ENCODE data around the gene SNURF.

Gene SNURF

GRCh38 chr15:24976932-24977331 is 22.1 kb downstream of the SNURF start:
- TF ChIP-seq, protein P1, sequence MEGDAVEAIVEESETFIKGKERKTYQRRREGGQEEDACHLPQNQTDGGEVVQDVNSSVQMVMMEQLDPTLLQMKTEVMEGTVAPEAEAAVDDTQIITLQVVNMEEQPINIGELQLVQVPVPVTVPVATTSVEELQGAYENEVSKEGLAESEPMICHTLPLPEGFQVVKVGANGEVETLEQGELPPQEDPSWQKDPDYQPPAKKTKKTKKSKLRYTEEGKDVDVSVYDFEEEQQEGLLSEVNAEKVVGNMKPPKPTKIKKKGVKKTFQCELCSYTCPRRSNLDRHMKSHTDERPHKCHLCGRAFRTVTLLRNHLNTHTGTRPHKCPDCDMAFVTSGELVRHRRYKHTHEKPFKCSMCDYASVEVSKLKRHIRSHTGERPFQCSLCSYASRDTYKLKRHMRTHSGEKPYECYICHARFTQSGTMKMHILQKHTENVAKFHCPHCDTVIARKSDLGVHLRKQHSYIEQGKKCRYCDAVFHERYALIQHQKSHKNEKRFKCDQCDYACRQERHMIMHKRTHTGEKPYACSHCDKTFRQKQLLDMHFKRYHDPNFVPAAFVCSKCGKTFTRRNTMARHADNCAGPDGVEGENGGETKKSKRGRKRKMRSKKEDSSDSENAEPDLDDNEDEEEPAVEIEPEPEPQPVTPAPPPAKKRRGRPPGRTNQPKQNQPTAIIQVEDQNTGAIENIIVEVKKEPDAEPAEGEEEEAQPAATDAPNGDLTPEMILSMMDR (IDR thresholded peaks at IDR 0.05; ENCODE audit: low read depth, low read length), result no peak

GRCh38 chr15:24977686-24978085 is 22.9 kb downstream of the SNURF start:
- no peak for DNase-seq (ENCODE audit: extremely low read depth, low read depth)
- TF ChIP-seq, protein P1 (IDR thresholded peaks at IDR 0.05; ENCODE audit: low read depth, low read length), result no peak

More at GRCh38 chr15:24976932-24977331, 22.1 kb downstream of the SNURF start:
- no peak for DNase-seq (ENCODE audit: extremely low read depth, low read depth)

DNA sequence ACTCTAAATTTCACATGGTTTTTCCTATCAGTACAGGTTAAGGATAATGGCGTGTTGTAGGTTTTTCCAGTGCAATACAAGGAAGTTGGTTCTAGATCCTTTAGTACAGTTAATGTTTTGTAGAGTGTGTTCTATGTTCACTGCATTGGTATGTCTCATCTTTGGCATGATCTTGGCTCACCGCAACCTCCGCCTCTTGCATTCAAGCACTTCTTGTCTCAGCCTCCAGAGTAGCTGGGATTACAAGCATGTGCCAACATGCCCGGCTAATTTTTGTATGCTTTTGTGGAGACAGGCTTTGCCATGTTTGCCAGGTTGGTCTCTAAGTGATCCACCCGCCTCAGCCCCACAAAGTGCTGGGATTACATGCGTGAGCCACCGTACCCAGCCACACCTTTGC is 30.4 kb downstream of the SNURF start:
- TF ChIP-seq, protein P1 (IDR thresholded peaks at IDR 0.05; ENCODE audit: low read depth, low read length), result no peak
- no peak for DNase-seq (ENCODE audit: extremely low read depth, low read depth)

GRCh38 chr15:24986653-24987052 is 31.9 kb downstream of the SNURF start:
- TF ChIP-seq, protein P1 (IDR thresholded peaks at IDR 0.05; ENCODE audit: low read depth, low read length), result no peak
- no peak for DNase-seq (ENCODE audit: extremely low read depth, low read depth)
